HG03442 (cell line): Measurements from ENCODE around the gene FRMD4A.
"Not testable (repeated sequence)": the region's sequence is repeated elsewhere in the genome, so short reads cannot be mapped to it uniquely, and the experiment has no call there.

Source experiments
- ATAC-seq: cut with Tn5 transposase; IDR thresholded peaks from one replicate; pipeline ENCODE4 v1.9.1; 2021; ENCODE audit warnings: mild to moderate bottlenecking, moderate library complexity; ENCODE audit not compliant: unreplicated experiment

FRMD4A gene

DNA sequence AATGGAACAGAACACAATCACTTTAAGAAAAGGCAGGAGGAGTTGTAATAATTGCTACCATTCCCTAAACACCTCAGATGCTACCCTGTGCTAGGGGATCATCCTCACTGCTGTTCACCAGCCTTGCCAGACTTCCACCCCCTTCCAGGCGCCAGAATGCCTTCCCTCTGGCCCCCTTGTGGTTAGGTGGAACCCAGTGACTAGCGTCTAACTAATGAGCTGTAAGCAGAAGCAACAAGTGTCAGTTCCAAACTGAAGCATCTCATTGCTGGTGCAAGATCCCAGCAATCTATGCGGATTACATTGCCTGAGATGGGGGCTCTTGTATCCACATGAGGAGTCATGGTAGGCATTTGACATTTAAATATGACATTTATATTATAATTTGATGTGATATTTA is 86.6 kb downstream of the FRMD4A start:
- ATAC-seq: no peak

DNA sequence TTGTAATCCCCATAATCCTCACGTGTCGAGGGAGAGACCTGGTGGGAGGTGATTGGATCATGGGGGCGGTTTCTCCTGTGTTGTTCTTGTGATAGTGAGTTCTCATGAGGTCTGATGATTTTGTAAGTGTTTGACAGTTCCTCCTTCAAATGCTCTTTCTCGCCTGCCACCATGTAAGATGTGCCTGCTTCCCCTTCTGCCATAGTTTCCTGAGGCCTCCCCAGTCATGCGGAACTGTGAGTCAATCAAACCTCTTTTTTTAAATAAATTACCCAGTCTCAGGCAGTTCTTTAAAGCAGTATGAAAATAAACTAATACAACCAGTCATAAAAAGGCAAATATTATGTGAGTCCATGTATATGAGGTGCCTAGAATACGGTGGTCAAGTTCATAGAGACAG is 87.5 kb downstream of the FRMD4A start:
- no peak for ATAC-seq

DNA sequence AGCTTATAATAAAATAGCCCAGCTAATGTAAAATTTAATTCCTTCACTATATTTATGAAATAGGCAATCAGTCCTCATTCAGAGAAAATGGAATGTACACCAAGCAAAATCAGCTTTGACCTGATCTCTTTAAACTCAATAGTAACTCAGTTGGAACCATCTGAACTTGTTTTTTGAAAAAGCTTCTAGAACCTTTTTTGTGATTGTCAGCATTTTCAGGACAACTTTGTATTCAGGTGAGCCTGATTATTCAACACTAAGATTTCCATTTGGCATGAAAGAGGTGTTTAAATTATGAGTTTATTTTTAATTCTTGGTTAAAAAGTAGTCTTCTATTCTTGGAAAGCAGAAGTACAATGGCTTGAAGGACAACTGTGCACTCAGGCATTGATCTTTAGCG is 89.5 kb downstream of the FRMD4A start:
- ATAC-seq: no peak

GRCh38 chr10:14240253-14241189 is 90.2 kb downstream of the FRMD4A start:
- no peak for ATAC-seq

DNA sequence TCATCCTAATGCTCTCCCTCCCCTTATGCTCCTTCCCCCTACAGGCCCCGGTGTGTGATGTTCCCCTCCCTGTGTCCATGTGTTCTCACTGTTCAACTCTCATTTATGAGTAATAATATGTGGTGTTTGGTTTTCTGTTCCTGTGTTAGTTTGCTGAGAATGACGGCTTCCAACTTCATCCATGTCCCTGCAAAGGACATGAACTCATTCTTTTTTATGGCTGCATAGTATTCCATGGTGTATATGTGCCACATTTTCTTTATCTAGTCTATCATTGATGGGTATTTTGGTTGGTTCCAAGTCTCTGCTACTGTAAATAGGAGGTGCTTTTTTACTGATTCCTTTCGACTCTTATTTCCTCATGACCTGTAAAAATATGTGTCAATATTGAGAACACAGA is 92.1 kb downstream of the FRMD4A start:
- ATAC-seq: not testable (repeated sequence)

DNA sequence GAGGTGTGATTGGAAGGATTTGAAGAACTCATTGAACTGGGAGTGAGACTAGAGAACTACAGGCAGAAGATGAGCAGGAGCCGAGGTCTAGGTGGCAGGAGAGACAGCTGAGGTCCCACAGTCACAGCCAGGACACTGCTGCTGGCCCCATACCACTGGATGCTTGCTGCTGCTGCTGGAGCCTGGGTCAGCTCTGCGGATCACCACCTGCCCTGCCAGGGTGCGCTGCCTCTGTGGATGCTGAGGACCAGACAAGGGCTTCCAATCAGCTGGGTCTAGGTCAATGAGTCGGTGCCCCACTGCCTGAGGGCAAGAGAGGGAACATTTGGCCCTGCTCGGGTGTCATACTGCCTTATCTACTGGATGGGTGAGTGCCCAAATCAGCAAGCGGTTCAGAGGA is 94.4 kb downstream of the FRMD4A start:
- no peak for ATAC-seq

GRCh38 chr10:14235566-14236195 is 95.0 kb downstream of the FRMD4A start:
- no peak for ATAC-seq

GRCh38 chr10:14233566-14233965 is 97.2 kb downstream of the FRMD4A start:
- no peak for ATAC-seq

- ATAC-seq: not testable (repeated sequence)
Observed at GRCh38 chr10:14228798-14229197, 101.9 kb downstream of the FRMD4A start.

DNA sequence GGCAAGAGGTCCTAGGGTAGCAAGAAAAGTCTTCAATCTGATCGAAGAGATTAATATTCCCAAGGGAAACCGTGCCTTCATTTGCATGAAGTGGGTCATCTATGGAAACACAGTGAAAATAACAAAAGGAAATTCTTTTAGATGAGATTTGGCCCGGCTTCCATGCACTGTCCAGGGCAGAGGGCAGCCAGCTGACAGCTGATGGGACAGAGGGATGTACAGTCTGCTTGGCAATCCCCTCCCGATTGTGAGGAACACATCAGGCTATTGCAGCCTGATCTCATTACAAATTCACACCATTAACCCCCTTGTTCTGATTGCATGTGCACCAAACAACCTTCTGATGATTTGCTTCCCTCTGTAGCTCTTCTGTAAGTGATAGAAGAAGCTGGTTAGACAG is 105.3 kb downstream of the FRMD4A start:
- ATAC-seq: no peak

GRCh38 chr10:14220026-14220425 is 110.7 kb downstream of the FRMD4A start:
- ATAC-seq: no peak

DNA sequence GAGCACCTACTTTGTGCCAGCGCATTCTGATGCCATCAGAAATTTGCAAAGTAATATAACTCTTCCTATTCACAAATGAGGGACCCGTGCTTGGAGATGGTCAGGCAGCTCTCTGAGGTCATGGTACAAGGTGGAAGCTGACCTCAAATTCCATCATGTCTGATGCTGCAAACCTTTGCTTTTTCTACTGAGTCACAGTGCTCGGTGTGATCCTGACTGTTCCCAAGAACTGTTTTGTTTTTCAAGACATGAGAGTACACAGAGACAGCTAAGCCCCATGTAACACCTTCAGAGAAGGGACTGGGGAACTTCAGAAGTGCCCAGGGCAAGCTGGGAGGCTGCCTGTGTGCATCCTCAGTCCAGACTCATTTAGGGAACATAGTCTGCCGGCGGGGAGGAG is 111.3 kb downstream of the FRMD4A start:
- ATAC-seq: no peak

- ATAC-seq: no peak
Observed at GRCh38 chr10:14215641-14216040, 115.1 kb downstream of the FRMD4A start.

DNA sequence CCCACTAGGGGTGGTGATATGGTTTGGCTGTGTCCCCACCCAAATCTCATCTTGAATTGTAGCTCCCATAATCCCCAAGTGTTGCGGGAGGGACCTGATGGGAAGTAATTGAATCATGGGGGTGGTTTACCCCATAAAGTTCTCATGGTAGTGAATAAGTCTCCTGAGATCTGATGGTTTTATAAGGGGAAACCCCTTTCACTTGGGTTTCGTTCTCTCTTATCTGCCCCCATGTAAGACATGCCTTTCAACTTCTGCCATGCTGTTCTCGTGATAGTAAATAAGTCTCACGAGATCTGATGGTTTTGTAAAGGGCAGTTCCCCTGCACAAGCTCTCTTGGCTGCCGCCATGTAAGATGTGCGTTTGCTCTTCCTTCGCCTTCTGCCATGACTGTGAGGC is 117.0 kb downstream of the FRMD4A start:
- not testable (repeated sequence) for ATAC-seq

DNA sequence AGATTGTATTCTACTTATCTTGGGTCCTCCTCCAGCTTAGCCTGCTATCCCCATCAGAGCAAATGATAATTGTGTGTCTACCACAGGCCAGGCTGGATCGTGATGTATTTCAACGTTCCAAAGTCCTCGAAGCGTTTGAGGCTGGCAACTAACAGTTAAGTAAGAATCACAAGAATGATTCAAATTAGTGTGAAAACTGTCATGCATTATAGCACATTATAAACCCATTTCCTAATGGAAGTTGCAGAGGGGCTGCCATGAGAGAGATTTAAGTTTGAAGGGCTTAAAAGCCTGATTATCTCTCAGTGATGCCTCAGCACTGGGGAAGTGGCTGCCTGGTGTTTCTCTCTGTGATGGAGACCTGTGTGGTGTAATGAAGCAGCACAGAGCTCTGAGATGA is 119.1 kb downstream of the FRMD4A start:
- ATAC-seq: no peak

- no peak for ATAC-seq
Observed at GRCh38 chr10:14208231-14208630, 122.5 kb downstream of the FRMD4A start.

DNA sequence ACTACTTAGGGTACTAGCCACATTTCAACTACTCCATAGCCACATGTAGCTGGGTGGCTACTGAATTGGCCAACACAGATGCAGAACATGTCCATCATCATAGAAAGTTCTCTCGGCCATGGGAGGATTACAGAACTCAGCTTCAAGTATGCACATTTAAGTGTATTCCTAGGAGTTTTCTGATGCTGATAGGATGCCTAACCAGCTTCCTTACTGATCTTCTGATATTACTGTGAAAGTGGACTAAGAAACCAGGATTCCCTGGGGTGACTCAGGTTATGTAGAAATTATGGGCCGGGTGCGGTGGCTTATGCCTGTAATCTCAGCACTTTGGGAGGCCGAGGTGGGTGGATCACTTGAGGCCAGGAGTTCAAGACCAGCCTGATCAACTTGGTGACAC is 125.5 kb downstream of the FRMD4A start:
- ATAC-seq: no peak

- ATAC-seq: no peak
Observed at GRCh38 chr10:14200698-14201544, 129.8 kb downstream of the FRMD4A start.

GRCh38 chr10:14199098-14199497 is 131.6 kb downstream of the FRMD4A start:
- ATAC-seq: not testable (repeated sequence)

DNA sequence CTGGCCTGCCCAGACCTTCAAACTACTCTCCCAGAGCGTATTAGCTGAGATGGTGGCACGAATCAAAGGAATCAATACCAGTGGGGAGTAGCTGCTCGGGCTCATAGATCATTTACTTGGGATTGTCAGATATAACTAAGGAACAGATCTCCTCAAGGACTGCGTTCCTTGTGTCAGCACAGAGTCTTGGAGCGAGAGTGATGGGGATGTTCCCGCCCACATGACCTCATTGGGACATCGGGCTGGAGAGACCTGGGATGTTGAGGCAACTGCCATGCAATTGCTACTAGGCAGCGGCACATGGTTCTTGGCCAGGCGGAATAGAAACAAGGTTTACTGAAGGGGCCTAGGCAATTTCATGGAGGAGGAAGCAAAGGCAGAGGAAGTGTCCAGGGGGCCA is 132.6 kb downstream of the FRMD4A start:
- no peak for ATAC-seq

DNA sequence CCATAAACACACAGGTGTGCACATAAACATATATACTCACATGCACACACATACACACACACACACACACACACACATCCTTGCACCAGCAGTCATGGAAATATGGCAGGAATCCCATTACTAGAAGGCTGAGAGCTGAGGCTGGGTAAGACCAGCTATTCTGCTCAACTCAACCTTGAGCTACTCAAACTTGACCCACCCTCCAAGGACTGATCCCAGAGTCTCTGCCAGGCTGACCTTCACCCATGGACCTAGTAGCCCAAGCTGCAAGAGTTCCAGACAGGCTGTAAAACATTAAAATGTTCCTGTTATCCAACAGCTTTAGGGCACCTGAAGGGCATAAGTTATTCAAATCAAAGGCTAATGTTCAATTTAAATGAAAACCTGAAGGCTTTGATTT is 134.6 kb downstream of the FRMD4A start:
- ATAC-seq: no peak
